HepG2 (cell line): ENCODE results near the gene ZFP36L2. TPM values are rescaled to one million over a fixed set of nuclear protein-coding genes. Genes with fewer than 3 reads are reported as not detected.

Experiments used
- AGO1 ChIP-seq: fragments of 200-400 bp; formaldehyde crosslinking; IDR thresholded peaks from 2 replicates; pipeline ENCODE4 v1.6.1; 2017; ENCODE audit warnings: mild to moderate bottlenecking, low read depth, low read length, moderate library complexity; ENCODE audit not compliant: poor library complexity, severe bottlenecking
- CC2D1A ChIP-seq: sonication (generic); formaldehyde crosslinking; IDR thresholded peaks from 2 replicates; pipeline ENCODE4 v1.8.1; 2023; ENCODE audit warnings: mild to moderate bottlenecking, missing genetic modification reagents
- CREBL2 ChIP-seq: sonication (generic); formaldehyde crosslinking; IDR thresholded peaks from 2 replicates; pipeline ENCODE4 v1.8.1; 2023; ENCODE audit warnings: missing genetic modification reagents, mild to moderate bottlenecking, borderline replicate concordance
- HOXA5 ChIP-seq: sonication (generic); formaldehyde crosslinking; IDR thresholded peaks from 2 replicates; pipeline ENCODE4 v1.4.0; 2020; ENCODE audit warnings: missing genetic modification reagents
- IKZF1 ChIP-seq: fragments of 450-650 bp; IDR thresholded peaks from 2 replicates; pipeline ENCODE4 v1.7.1; 2016
- KDM2A ChIP-seq: sonication (generic); formaldehyde crosslinking; IDR thresholded peaks from 2 replicates; pipeline ENCODE4 v1.4.0; 2020; ENCODE audit warnings: low read depth, missing genetic modification reagents, borderline replicate concordance
- KLF13 ChIP-seq: sonication (generic); formaldehyde crosslinking; IDR thresholded peaks from 2 replicates; pipeline ENCODE4 v1.4.0; 2020; ENCODE audit warnings: mild to moderate bottlenecking, missing genetic modification reagents
- MAFG ChIP-seq: sonication (generic); formaldehyde crosslinking; IDR thresholded peaks from 2 replicates; pipeline ENCODE4 v1.5.1; 2020; ENCODE audit warnings: mild to moderate bottlenecking, missing genetic modification reagents
- MEIS2 ChIP-seq: sonication (generic); formaldehyde crosslinking; IDR thresholded peaks from 2 replicates; pipeline ENCODE4 v1.9.0; 2021; ENCODE audit warnings: mild to moderate bottlenecking, missing genetic modification reagents
- MLX ChIP-seq: IDR thresholded peaks from 2 replicates; pipeline ENCODE4 v1.6.1; 2016
- SCMH1 ChIP-seq: sonication (generic); formaldehyde crosslinking; IDR thresholded peaks from 2 replicates; pipeline ENCODE4 v1.9.0; 2021; ENCODE audit warnings: missing genetic modification reagents, mild to moderate bottlenecking, borderline replicate concordance
- SMAD3 ChIP-seq: sonication (generic); formaldehyde crosslinking; IDR thresholded peaks from 2 replicates; pipeline ENCODE4 v1.4.0; 2020; ENCODE audit warnings: missing genetic modification reagents
- SMC3 ChIP-seq: IDR thresholded peaks from 2 replicates; pipeline ENCODE4 v1.6.1; 2011; ENCODE audit warnings: low read length, improper control_type of control experiment
- SSRP1 ChIP-seq: IDR thresholded peaks from 2 replicates; pipeline ENCODE4 v1.6.1; 2016; ENCODE audit warnings: control low read depth
- TCF12 ChIP-seq, 2 experiments: fragments of 450-650 bp in 1 of 2; sonication (generic) in 1 of 2; formaldehyde crosslinking in 1 of 2; IDR thresholded peaks; 2 replicates each; pipeline versions ENCODE4 v1.6.1 to v1.8.0; 2017 to 2022; ENCODE audit warnings: antibody characterized with exemption in 1 of 2, mild to moderate bottlenecking in 1 of 2, missing genetic modification reagents in 1 of 2, moderate library complexity in 1 of 2
- TEAD3 ChIP-seq: optimal IDR thresholded peaks from 2 replicates; pipeline ENCODE3; 2016; ENCODE audit warnings: borderline replicate concordance
- TOPORS ChIP-seq: sonication (generic); formaldehyde crosslinking; IDR thresholded peaks from 2 replicates; pipeline ENCODE4 v1.8.0; 2023; ENCODE audit warnings: mild to moderate bottlenecking, missing genetic modification reagents
- TP53 ChIP-seq: sonication (generic); formaldehyde crosslinking; conservative IDR thresholded peaks from 2 replicates; pipeline ENCODE4 v1.4.0; 2020; ENCODE audit warnings: missing genetic modification reagents
- ZBTB49 ChIP-seq: sonication (generic); formaldehyde crosslinking; IDR thresholded peaks from 2 replicates; pipeline ENCODE4 v1.4.0; 2020; ENCODE audit warnings: missing genetic modification reagents, borderline replicate concordance
- ZNF33A ChIP-seq: sonication (generic); formaldehyde crosslinking; IDR thresholded peaks from 2 replicates; pipeline ENCODE4 v1.5.1; 2020; ENCODE audit warnings: missing genetic modification reagents, mild to moderate bottlenecking, moderate library complexity, borderline replicate concordance
- ZNF343 ChIP-seq: sonication (generic); formaldehyde crosslinking; IDR thresholded peaks from 2 replicates; pipeline ENCODE4 v1.4.0; 2020; ENCODE audit warnings: mild to moderate bottlenecking, missing genetic modification reagents
- ZNF430 ChIP-seq: sonication (generic); formaldehyde crosslinking; IDR thresholded peaks from 2 replicates; pipeline ENCODE4 v1.9.0; 2021; ENCODE audit warnings: mild to moderate bottlenecking, missing genetic modification reagents
- ZNF547 ChIP-seq: sonication (generic); formaldehyde crosslinking; IDR thresholded peaks from 2 replicates; pipeline ENCODE4 v1.5.1; 2020; ENCODE audit warnings: mild to moderate bottlenecking, missing genetic modification reagents
- ZNF549 ChIP-seq: sonication (generic); formaldehyde crosslinking; IDR thresholded peaks from 2 replicates; pipeline ENCODE4 v1.5.0; 2020; ENCODE audit warnings: missing genetic modification reagents
- ZNF629 ChIP-seq: sonication (generic); formaldehyde crosslinking; conservative IDR thresholded peaks from 2 replicates; pipeline ENCODE4 v1.5.0; 2020; ENCODE audit warnings: missing genetic modification reagents
- ZNF644 ChIP-seq: IDR thresholded peaks from 2 replicates; pipeline ENCODE4 v1.6.1; 2016; ENCODE audit warnings: low read depth
- ZNF790 ChIP-seq: sonication (generic); formaldehyde crosslinking; IDR thresholded peaks from 2 replicates; pipeline ENCODE4 v1.8.0; 2022; ENCODE audit warnings: missing genetic modification reagents, mild to moderate bottlenecking, borderline replicate concordance
- ZSCAN31 ChIP-seq: sonication (generic); formaldehyde crosslinking; IDR thresholded peaks from 2 replicates; pipeline ENCODE4 v1.5.0; 2020; ENCODE audit warnings: low read depth, mild to moderate bottlenecking, missing genetic modification reagents
- ZZZ3 ChIP-seq: sonication (generic); formaldehyde crosslinking; IDR thresholded peaks from 2 replicates; pipeline ENCODE4 v1.4.0; 2020; ENCODE audit warnings: missing genetic modification reagents, mild to moderate bottlenecking, borderline replicate concordance
- polyA plus RNA-seq, 8 experiments: library from polyadenylated mRNA; depleted of rRNA in 3 of 8; stranded (reverse) in 7 of 8; unstranded in 1 of 8; fragments of >200 nt; fragmentation: Illumina TruSeq in 4 of 8; extraction: Trizol in 4 of 8; gene quantifications; 2 replicates each; pipeline versions ENCODE4 v1.2.1 to v1.2.3, GENCODE V29; 2011 to 2016; ENCODE audit warnings: low read depth in 4 of 8, missing spikeins in 1 of 8, mixed read lengths in 1 of 8; ENCODE audit not compliant: insufficient read depth in 1 of 8
- total RNA-seq, 5 experiments: library from RNA; depleted of rRNA; stranded (reverse); fragments of >200 nt; fragmentation: Illumina TruSeq; extraction: Trizol; gene quantifications; 2 replicates each; pipeline ENCODE4 v1.2.3, GENCODE V29; 2016; ENCODE audit warnings: low read depth in 1 of 5

ZFP36L2 gene
- total and polyA plus RNA-seq, 2 of the 13 experiments (the other 11 are each of a cell fraction or from before 2014, with no cell fraction given), result 11.2 to 21.8 TPM

- no peak for TF ChIP-seq KLF13
- TF ChIP-seq SSRP1 (CRISPR knock-in tag), result peak; percentile 98
- no peak for TF ChIP-seq SMC3
- no peak for TF ChIP-seq ZBTB49 (CRISPR knock-in tag)
- TF ChIP-seq MLX (CRISPR knock-in tag), result 0 out of 2 replicates have a peak, but pooled peaks have one; percentile 11
- no peak for TF ChIP-seq MEIS2 (CRISPR knock-in tag)
- TF ChIP-seq ZNF547 (CRISPR knock-in tag), result no peak
- TF ChIP-seq IKZF1, result no peak
- no peak; the same call in none of the 2 replicates for TF ChIP-seq ZNF430
- TF ChIP-seq ZNF629 (CRISPR knock-in tag), result no peak
- TF ChIP-seq TOPORS (CRISPR knock-in tag), result no peak
- 0 out of 2 replicates have a peak, but pooled peaks have one; percentile 13 for TF ChIP-seq ZNF343
- no peak for TF ChIP-seq ZZZ3 (CRISPR knock-in tag)
- TF ChIP-seq ZNF644 (CRISPR knock-in tag), result no peak
- peak; percentile 22 for TF ChIP-seq TEAD3 (CRISPR knock-in tag)
- TF ChIP-seq HOXA5, result no peak; the same call in 1 of the 2 replicates
- TF ChIP-seq TCF12 (IDR thresholded peaks at IDR 0.05), result no peak
- TF ChIP-seq TCF12 (CRISPR knock-in tag; IDR thresholded peaks at IDR 0.05), result peak; percentile 58
- no peak for TF ChIP-seq MAFG (CRISPR knock-in tag)
- no peak for TF ChIP-seq CC2D1A
- no peak for TF ChIP-seq TP53 (CRISPR knock-in tag)
- TF ChIP-seq SMAD3 (CRISPR knock-in tag), result no peak
- TF ChIP-seq KDM2A (CRISPR knock-in tag), result peak; percentile 68; the same call in 1 of the 2 replicates
- TF ChIP-seq ZNF33A, result no peak
- no peak for TF ChIP-seq SCMH1 (CRISPR knock-in tag)
- no peak for TF ChIP-seq ZSCAN31 (CRISPR knock-in tag)
- no peak; the same call in 1 of the 2 replicates for TF ChIP-seq CREBL2 (CRISPR knock-in tag)
- peak; percentile 78 for TF ChIP-seq ZNF790 (CRISPR knock-in tag)
- TF ChIP-seq ZNF549, result 0 out of 2 replicates have a peak, but pooled peaks have one; percentile 23
- no peak for TF ChIP-seq AGO1
Observed at GRCh38 chr2:43225788-43226557, 433 bp downstream of the ZFP36L2 start (continued).
